Measurements from ENCODE around the gene SIAH2.
"Not testable (repeated sequence)": the region's sequence is repeated elsewhere in the genome, so short reads cannot be mapped to it uniquely, and the experiment has no call there.

Gene SIAH2

GRCh38 chr3:150763122-150763840, at the start of gene SIAH2:
SIAH2 (minus strand) TSS chr3:150763169; CDS start chr3:150762849, 320 bp downstream.
- DNase-seq (ENCODE audit: low read depth in 3 of 3), result peak; percentile 88 to 91 (median 91)

- no peak for DNase-seq (ENCODE audit: low read depth in 3 of 3)
Observed at GRCh38 chr3:150811984-150812383, 49.0 kb upstream of the SIAH2 start.

DNA sequence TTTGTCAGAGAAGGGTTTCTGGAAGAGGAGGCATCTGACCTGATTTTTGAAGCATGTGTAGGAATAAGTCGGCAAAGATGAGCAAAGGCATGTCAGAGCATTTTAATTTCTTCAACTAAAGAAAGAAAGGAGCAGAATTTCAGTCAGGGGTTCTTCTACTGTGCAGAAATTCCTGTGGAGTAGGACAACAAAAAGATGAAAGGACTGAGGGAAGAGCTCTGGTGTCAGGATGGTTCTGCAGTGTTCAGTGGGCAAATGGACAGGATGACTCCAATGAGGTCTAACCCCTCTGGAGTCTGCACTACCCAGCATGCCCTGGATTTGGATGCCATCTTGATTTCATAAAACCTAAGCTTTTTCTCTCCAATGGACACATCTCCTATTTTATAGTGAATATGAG, 47.7 kb upstream of the SIAH2 start:
- DNase-seq (ENCODE audit: low read depth in 3 of 3), result no peak

DNA sequence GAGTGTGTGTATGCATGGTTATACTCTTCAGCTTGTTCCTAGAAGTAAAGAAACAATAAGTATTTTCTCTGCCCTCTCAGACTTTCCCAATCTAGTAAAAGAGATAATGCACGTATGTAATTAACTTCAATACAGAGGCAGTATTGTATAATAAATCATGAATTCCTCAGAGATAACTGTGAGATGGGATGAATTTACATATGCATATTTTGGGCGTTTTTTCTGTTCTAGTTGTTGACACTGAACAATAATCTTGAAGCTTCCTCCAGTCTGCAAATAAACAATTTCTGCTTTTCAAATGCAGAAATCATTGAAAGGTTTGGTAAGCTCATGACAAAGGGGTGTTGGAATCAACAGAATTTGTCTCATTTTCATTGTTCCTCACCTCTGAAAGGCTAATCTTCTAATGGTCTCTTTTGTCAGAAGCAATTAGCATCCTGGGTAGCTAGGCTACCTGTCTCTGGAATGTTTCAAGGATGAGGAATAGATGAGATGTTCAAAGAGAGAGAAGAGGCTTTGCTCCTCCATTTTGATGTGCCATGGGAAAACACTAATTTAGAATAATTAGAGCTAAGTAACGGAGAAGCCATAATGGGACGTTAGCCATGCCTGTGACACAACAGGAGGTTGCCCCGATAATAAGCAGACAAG, 43.3 kb upstream of the SIAH2 start:
- no peak for DNase-seq (ENCODE audit: low read depth in 3 of 3)

GRCh38 chr3:150805354-150805753, 42.4 kb upstream of the SIAH2 start:
- no peak for DNase-seq (ENCODE audit: low read depth in 3 of 3)

GRCh38 chr3:150803440-150803985, 40.5 kb upstream of the SIAH2 start:
- DNase-seq (ENCODE audit: low read depth in 3 of 3), result no peak

DNA sequence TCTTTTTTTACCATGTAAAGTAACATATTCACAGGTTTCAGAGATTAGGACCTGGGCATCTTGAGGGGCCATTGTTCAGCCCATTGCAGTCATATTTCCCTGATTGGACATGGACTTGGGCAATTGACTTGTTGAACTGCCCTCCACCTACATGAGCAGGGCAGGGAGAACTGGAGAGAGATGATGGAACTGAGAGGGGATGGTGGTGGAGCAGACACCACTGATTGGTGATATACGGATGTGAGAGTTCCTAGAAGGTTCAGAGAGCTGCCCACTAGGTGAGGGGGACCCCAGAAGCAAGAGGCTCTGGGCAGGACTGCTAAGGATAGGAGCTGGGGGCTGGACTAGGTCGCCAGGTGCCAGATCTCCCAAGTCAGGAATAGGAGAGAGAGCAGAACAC, 37.8 kb upstream of the SIAH2 start:
- no peak for DNase-seq (ENCODE audit: low read depth in 3 of 3)

DNA sequence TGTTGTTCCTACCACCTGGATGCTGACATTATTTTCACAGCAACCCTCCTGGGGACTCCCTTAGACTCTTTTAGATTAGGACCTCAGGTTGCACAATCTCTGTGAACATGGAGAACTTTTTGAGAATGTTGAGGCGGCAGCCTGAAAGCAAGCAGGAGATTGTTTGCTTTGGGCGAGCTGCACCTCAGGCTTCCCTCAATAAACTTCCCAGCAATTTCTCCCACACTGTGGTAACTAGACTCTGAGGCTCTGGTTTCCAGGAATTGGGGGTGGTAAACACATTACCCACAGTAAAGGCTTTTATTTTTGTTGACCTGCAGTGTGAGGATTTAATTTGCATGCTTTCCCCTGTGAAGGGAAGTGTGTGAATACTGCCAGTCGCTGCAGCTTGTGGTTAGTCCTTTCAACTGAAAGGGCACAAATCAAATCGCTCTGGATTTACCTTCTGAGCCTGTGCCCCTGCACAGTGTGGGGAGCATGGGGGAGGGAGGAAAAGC, 35.2 kb upstream of the SIAH2 start:
- DNase-seq (ENCODE audit: low read depth in 3 of 3), result no peak

DNA sequence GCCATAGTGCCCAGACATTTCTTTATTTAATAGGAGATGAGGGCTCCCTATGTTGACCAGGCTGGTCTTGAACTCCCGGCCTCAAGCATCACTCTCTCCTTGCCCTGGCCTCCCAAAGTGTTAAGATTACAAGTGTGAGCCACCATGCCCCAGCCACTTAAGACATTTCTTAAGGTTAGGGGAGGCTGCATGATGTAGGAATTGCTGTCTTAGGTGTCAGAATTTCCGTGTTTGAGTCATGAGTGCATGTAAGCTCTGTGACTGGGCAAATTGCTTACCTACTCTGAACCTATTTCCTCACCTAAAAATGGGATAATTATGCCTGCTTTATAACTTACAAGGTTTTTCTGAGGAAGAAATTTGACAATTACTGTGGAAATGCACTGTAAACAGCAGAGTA, 34.2 kb upstream of the SIAH2 start:
- no peak for DNase-seq (ENCODE audit: low read depth in 3 of 3)

- DNase-seq (ENCODE audit: low read depth in 3 of 3), result not testable (repeated sequence)
Observed at GRCh38 chr3:150796527-150796926, 33.6 kb upstream of the SIAH2 start.

DNA sequence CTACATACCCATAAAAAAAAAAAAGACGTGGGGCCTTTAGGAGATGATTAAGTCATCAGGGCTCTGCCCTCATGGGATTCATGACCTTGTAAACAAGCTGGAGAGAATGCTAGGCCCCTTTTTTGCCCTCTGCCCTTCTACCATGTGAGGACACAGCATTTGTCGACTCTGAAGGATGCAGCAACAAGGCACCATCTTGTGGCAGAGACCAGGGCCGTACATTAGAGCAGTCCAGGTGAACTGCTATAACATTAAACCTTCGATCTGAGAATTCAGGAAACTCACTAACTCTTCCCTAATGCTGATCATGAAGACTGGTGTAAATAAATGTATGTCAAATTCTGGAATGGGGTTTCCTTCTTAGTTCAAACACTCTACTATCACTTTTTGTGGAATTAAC, 30.7 kb upstream of the SIAH2 start:
- DNase-seq (ENCODE audit: low read depth in 3 of 3), result no peak

- DNase-seq (ENCODE audit: low read depth in 3 of 3), result no peak
Observed at GRCh38 chr3:150790629-150791028, 27.7 kb upstream of the SIAH2 start.

- no peak for DNase-seq (ENCODE audit: low read depth in 3 of 3)
Observed at GRCh38 chr3:150789451-150789850, 26.5 kb upstream of the SIAH2 start.

- DNase-seq (ENCODE audit: low read depth in 3 of 3), result peak; percentile 57 to 75 (median 60)
Observed at GRCh38 chr3:150787741-150788370, 24.9 kb upstream of the SIAH2 start.

GRCh38 chr3:150786791-150787190, 23.8 kb upstream of the SIAH2 start:
- no peak for DNase-seq (ENCODE audit: low read depth in 3 of 3)

DNA sequence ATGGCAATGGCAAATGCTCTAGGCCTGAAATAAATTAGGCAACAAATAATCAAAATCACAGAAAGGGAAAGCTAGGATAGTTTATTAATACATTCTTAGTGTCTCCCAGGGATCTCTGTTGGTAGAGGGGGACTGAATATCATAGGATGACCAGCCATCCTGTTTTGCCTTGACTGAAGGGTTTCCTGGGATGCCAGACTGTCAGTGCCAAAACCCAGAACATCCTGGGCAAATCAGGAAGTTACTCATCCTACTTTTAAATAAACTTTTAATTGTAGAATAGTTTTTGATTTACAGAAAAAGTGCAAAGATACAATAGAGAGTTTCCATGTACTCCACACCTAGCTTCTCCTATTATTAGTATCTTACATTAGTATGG, 21.8 kb upstream of the SIAH2 start:
- DNase-seq (ENCODE audit: low read depth in 3 of 3), result no peak

DNA sequence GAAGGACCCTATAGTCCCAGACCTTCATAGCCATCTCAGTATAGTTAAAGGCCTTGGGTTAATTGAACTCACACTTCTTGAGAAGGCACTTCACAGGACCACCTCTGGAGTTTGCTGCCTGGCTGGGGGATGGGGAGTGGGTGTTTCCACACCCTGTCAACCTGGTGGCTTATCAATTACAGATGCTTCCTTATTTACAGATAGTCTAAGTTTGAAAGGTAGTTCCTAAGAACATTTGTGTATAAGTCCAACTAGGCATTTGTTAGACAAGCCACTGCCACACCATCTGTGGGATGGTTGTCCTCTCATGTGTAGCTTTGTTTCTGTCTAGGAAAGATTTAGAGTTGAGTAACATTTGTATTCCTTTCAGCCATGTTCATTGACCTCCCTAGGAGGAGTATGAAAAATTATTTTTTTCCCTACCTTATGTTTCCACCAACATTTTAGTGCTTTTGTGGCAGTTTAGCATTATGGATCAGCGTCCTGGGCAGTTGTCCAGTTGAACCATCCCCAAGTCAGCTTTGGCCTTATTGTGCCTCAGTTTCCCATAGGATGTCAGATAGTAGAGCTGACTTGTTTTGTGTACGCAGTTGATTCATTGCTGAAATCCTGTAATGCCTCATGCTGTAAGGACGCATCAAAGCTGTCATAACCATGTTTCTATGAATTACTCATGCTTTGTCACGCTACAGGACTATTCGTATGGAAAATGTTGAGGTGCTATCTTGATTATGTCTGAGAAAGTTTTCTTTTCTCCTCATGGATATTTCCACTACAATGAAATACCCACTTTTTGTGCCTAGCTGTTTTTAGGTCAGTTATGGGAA, 21.2 kb upstream of the SIAH2 start:
- DNase-seq (ENCODE audit: low read depth in 3 of 3), result no peak

GRCh38 chr3:150783316-150783715, 20.3 kb upstream of the SIAH2 start:
- DNase-seq (ENCODE audit: low read depth in 3 of 3), result no peak

DNA sequence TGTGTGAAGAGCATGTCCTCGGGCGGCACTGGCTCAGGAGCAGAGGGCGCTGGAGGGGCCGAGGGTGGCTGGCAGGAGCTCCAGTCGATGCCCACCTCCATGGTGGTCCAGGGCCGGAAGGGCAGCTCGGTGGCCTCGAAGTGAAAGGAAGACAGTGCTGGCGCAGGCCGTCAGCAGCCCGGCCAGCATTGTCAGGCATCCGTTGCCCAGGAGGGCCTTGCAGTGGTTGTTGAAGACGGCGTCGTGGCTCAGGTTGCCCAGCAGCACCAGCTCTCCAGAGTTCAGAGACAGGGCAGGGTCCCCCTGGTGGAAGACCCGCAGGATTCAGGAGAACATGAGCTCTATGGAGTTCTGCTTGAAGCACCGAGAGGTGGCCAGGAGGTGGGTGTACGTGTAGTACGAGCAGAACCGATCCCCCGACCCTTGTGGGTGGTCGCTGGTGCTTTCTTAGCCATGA, 16.5 kb upstream of the SIAH2 start:
- DNase-seq (ENCODE audit: low read depth in 3 of 3), result no peak

GRCh38 chr3:150778793-150779401, 15.9 kb upstream of the SIAH2 start:
- DNase-seq (ENCODE audit: low read depth in 3 of 3), result no peak

- no peak for DNase-seq (ENCODE audit: low read depth in 3 of 3)
Observed at GRCh38 chr3:150775001-150775599, 12.1 kb upstream of the SIAH2 start.

Data from stimulated activated CD4-positive, alpha-beta T cell treated with anti-CD3 and anti-CD28 coated beads, TNF-alpha, amount 100 ng/mL, for 4 hours (primary cell).